DOHH2 (cell line): ENCODE results near the gene OTOF.

ENCODE experiments used
- CTCF ChIP-seq: fragments of 200-600 bp; sonication (generic); IDR thresholded peaks from one replicate; pipeline ENCODE4 v1.5.1; 2014; ENCODE audit warnings: antibody characterized with exemption, mild to moderate bottlenecking, low read depth, low read length; ENCODE audit not compliant: poor library complexity, severe bottlenecking
- EZH2phosphoT487 ChIP-seq: fragments of 200-600 bp; sonication (generic); IDR thresholded peaks from 2 replicates; pipeline ENCODE4 v1.6.1; 2017; ENCODE audit warnings: borderline replicate concordance, mild to moderate bottlenecking, antibody characterized with exemption, low read length, moderate library complexity, mixed read lengths

- TF ChIP-seq CTCF = peak; percentile 57
- no peak for TF ChIP-seq EZH2phosphoT487
Measured at GRCh38 chr2:26503231-26503880, 25.4 kb upstream of the OTOF start.
